NCI-H446 (cell line): ENCODE measurements around the gene C14orf119.

Source experiments
- DNase-seq, 2 experiments: peaks; one replicate each; lab custom pipeline; 2025; lab: John Stamatoyannopoulos, UW

The C14orf119 gene

GRCh38 chr14:23095196-23096108 is at the start of gene C14orf119:
Gene C14orf119, plus strand, starts transcription at chr14:23095505. Its CDS starts 2,154 bp downstream, at chr14:23097659.
- DNase-seq = no peak

- no peak for DNase-seq
Observed at GRCh38 chr14:23047034-23047634, 48.2 kb upstream of the C14orf119 start.

GRCh38 chr14:23047751-23048693 is 47.3 kb upstream of the C14orf119 start:
- no peak for DNase-seq

GRCh38 chr14:23049011-23049410 is 46.3 kb upstream of the C14orf119 start:
- no peak for DNase-seq

- DNase-seq = no peak
Observed at GRCh38 chr14:23051141-23052057, 43.9 kb upstream of the C14orf119 start.

GRCh38 chr14:23052182-23052623 is 43.1 kb upstream of the C14orf119 start:
- DNase-seq = no peak

GRCh38 chr14:23052671-23053070 is 42.6 kb upstream of the C14orf119 start:
- no peak for DNase-seq

- no peak for DNase-seq
Observed at GRCh38 chr14:23053426-23053825, 41.9 kb upstream of the C14orf119 start.

- DNase-seq = no peak
Observed at GRCh38 chr14:23054000-23054811, 41.1 kb upstream of the C14orf119 start.

- no peak for DNase-seq
Observed at GRCh38 chr14:23055147-23055550, 40.2 kb upstream of the C14orf119 start.

- DNase-seq = no peak
Observed at GRCh38 chr14:23055621-23056144, 39.6 kb upstream of the C14orf119 start.

- DNase-seq = no peak
Observed at GRCh38 chr14:23056145-23056955, 39.0 kb upstream of the C14orf119 start.

GRCh38 chr14:23056956-23057756 is 38.1 kb upstream of the C14orf119 start, which contains the start of gene CDH24:
Gene CDH24, minus strand, starts transcription at chr14:23057520. Its CDS starts 1,787 bp downstream, at chr14:23055733.
- DNase-seq = no peak

GRCh38 chr14:23057757-23058653 is 37.3 kb upstream of the C14orf119 start:
- no peak for DNase-seq

GRCh38 chr14:23058654-23059504 is 36.4 kb upstream of the C14orf119 start:
- DNase-seq = no peak
